ENCODE results near the gene TMPRSS9.

TMPRSS9 gene

DNA sequence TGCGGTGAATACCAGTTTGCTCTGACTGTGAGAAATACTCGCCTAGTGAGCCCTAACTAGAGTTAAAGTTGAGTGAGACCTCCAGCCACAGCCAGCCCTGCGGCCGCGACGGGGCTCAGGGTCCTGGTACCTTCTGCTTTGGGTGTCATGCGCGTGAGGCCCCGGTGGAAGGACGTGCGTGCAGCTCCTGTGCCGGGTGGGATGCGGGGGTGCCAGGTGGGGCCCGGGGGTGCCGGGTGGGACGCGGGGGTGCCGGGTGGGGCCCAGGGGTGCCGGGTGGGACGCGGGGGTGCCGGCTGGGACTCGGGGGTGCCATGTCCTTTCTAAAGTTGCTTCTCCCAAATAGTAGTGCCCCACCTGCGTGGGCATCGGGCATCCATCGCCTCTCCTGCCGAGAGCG is 8.5 kb upstream of the TMPRSS9 start:
- DNase-seq (ENCODE audit: low read depth): no peak
- no peak overlapping the region for H3K4me3 ChIP-seq (ENCODE audit: low read length)
- TF ChIP-seq, protein P1, sequence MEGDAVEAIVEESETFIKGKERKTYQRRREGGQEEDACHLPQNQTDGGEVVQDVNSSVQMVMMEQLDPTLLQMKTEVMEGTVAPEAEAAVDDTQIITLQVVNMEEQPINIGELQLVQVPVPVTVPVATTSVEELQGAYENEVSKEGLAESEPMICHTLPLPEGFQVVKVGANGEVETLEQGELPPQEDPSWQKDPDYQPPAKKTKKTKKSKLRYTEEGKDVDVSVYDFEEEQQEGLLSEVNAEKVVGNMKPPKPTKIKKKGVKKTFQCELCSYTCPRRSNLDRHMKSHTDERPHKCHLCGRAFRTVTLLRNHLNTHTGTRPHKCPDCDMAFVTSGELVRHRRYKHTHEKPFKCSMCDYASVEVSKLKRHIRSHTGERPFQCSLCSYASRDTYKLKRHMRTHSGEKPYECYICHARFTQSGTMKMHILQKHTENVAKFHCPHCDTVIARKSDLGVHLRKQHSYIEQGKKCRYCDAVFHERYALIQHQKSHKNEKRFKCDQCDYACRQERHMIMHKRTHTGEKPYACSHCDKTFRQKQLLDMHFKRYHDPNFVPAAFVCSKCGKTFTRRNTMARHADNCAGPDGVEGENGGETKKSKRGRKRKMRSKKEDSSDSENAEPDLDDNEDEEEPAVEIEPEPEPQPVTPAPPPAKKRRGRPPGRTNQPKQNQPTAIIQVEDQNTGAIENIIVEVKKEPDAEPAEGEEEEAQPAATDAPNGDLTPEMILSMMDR (conservative IDR thresholded peaks at IDR 0.05; ENCODE audit: low read depth, low read length): no peak

- DNase-seq (ENCODE audit: low read depth): no peak
- H3K4me3 ChIP-seq (ENCODE audit: low read length): no peak overlapping the region
- TF ChIP-seq, protein P1 (conservative IDR thresholded peaks at IDR 0.05; ENCODE audit: low read depth, low read length): no peak
Observed at GRCh38 chr19:2352121-2352520, 7.9 kb upstream of the TMPRSS9 start.

DNA sequence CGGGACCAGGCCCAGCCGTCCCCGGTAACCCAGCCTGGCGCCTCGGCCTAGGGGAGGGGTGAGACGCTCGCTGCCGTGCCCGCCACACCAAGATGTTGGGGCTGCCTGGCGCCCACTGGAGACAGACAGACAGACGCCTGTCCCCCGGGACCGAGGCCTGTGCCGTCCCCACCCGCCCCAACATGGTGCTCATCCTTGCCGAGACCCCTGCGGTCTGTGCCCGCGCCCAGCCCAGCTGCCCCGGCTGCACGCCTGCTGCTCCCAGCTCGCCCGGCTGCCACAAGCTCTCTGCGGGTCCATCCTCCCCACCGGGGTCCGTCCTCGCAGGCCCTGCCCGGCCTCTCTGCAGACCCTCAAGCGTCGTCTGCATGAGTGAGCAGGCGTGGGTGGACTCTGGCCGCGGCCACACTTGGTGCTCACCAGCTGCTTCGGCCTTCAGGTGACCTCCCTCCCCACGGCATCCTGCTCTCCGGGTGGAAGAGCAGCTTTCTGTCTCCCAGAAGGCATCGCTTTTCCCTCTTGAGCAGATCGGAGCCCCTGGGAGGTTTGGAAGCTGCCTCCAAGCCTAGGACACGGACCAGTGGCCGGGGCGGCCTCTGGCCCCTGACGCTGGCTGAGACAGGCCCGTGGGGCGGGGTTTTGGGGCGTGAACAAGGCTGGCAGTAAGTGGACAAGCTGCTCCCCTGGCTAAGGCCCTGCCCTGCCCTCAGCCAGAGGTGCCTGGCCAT is 6.7 kb upstream of the TMPRSS9 start:
- no peak overlapping the region for H3K4me3 ChIP-seq (ENCODE audit: low read length)
- DNase-seq (ENCODE audit: low read depth): no peak
- TF ChIP-seq, protein P1 (conservative IDR thresholded peaks at IDR 0.05; ENCODE audit: low read depth, low read length): no peak

DNA sequence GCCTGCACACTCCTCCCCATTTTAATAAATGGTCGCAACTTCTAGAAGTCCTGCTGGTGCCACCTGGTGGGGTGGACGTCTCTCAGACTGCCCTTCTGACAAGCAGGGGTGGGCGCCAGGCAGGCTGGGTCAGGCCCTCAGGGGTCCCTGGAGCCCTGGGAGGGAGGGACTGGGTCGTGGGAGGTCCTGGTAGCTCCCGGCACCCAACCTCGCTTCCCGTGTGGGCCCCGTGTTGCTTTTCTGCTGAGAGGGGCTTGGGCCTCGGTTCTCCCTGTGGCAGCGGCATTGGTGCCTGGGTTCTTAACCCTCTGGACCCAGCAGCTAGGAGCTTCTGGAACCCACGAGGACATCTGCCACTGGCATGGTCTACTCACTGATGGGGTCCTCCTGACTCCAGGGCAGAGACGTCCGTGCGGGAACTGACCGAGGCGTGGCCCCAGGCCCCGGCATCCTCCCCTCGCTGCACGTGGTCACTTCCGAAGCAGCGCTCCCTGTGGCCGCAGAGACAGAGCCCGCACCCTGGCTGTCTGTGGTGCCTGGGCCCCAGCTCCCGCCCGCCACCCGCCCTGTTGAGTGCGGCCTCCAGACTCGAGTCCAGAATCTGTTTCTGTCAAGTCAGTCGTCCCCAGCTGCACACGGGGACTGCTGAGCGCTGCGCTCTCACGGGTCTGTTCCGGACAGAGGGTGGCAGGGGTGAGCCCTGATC is 6.0 kb upstream of the TMPRSS9 start:
- no peak for DNase-seq (ENCODE audit: low read depth)
- TF ChIP-seq, protein P1 (conservative IDR thresholded peaks at IDR 0.05; ENCODE audit: low read depth, low read length): no peak
- H3K4me3 ChIP-seq (ENCODE audit: low read length): no peak overlapping the region

GRCh38 chr19:2354670-2355069 is 5.4 kb upstream of the TMPRSS9 start:
- no peak overlapping the region for H3K4me3 ChIP-seq (ENCODE audit: low read length)
- TF ChIP-seq, protein P1 (conservative IDR thresholded peaks at IDR 0.05; ENCODE audit: low read depth, low read length): no peak
- DNase-seq (ENCODE audit: low read depth): no peak

GRCh38 chr19:2355168-2356035 is 4.7 kb upstream of the TMPRSS9 start:
- TF ChIP-seq, protein P1 (conservative IDR thresholded peaks at IDR 0.05; ENCODE audit: low read depth, low read length): no peak
- no peak overlapping the region for H3K4me3 ChIP-seq (ENCODE audit: low read length)
- DNase-seq (ENCODE audit: low read depth): no peak
